H9 (cell line): ENCODE measurements around the gene CCDC142. TPM values are rescaled to one million over a fixed set of nuclear protein-coding genes. Genes with fewer than 3 reads are reported as not detected.

Experiments
- DNase-seq: peaks from one replicate; pipeline ENCODE4 v3.0.0-alpha.2; 2017
- H2AFZ ChIP-seq: one replicate; pipeline ENCODE4 v1.6.1; 2013; ENCODE audit warnings: mild to moderate bottlenecking, low read length, control low read depth, moderate library complexity
- H2AK5ac ChIP-seq: 2 replicates; pipeline ENCODE4 v1.6.1; 2013; ENCODE audit warnings: low read length, control low read depth, mixed read lengths; ENCODE audit not compliant: insufficient read length
- H2BK120ac ChIP-seq: one replicate; pipeline ENCODE4 v1.6.1; 2013; ENCODE audit warnings: low read depth, mild to moderate bottlenecking, low read length, control low read depth, inconsistent platforms; ENCODE audit not compliant: poor library complexity, severe bottlenecking
- H2BK12ac ChIP-seq: 2 replicates; pipeline ENCODE4 v1.6.1; 2013; ENCODE audit warnings: low read length, control low read depth, mixed read lengths, low read depth; ENCODE audit not compliant: insufficient read length
- H2BK15ac ChIP-seq: 2 replicates; pipeline ENCODE4 v1.6.1; 2013; ENCODE audit warnings: low read depth, low read length, control low read depth
- H2BK20ac ChIP-seq: one replicate; pipeline ENCODE4 v1.6.1; 2013; ENCODE audit warnings: low read depth, mild to moderate bottlenecking, low read length, control low read depth, inconsistent platforms; ENCODE audit not compliant: poor library complexity, severe bottlenecking
- H2BK5ac ChIP-seq: 2 replicates; pipeline ENCODE4 v1.6.1; 2013; ENCODE audit warnings: low read length, control low read depth, mixed read lengths; ENCODE audit not compliant: insufficient read length
- H3K14ac ChIP-seq: 2 replicates; pipeline ENCODE4 v1.6.1; 2013; ENCODE audit warnings: low read length, control low read depth; ENCODE audit not compliant: insufficient read depth
- H3K18ac ChIP-seq: 2 replicates; pipeline ENCODE4 v1.6.1; 2013; ENCODE audit warnings: low read depth, mild to moderate bottlenecking, mixed read lengths, low read length, control low read depth; ENCODE audit not compliant: insufficient read length
- H3K23ac ChIP-seq: 2 replicates; pipeline ENCODE4 v1.6.1; 2013; ENCODE audit warnings: low read length, control low read depth, mixed read lengths, low read depth; ENCODE audit not compliant: insufficient read length
- H3K23me2 ChIP-seq: 2 replicates; pipeline ENCODE4 v1.6.1; 2013; ENCODE audit warnings: low read depth, mild to moderate bottlenecking, mixed read lengths, low read length, control low read depth; ENCODE audit not compliant: insufficient read length, poor library complexity, severe bottlenecking
- H3K27ac ChIP-seq: 2 replicates; pipeline ENCODE4 v1.5.1; 2013; ENCODE audit warnings: low read length, control low read depth, mixed read lengths, low read depth; ENCODE audit not compliant: insufficient read length
- H3K27me3 ChIP-seq: 2 replicates; pipeline ENCODE4 v1.6.1; 2013; ENCODE audit warnings: low read length, control low read depth, inconsistent platforms; ENCODE audit not compliant: insufficient read depth
- H3K4ac ChIP-seq: 2 replicates; pipeline ENCODE4 v1.6.1; 2013; ENCODE audit warnings: low read depth, mild to moderate bottlenecking, control low read depth, inconsistent platforms, low read length, moderate library complexity
- H3K4me1 ChIP-seq: 2 replicates; pipeline ENCODE4 v1.6.1; 2013; ENCODE audit warnings: low read length, control low read depth, inconsistent platforms; ENCODE audit not compliant: insufficient read depth
- H3K4me2 ChIP-seq: 2 replicates; pipeline ENCODE4 v1.6.1; 2013; ENCODE audit warnings: low read length, control low read depth, mixed read lengths; ENCODE audit not compliant: insufficient read length, insufficient read depth
- H3K56ac ChIP-seq: 2 replicates; pipeline ENCODE4 v1.6.1; 2013; ENCODE audit warnings: low read depth, mild to moderate bottlenecking, mixed read lengths, low read length, control low read depth; ENCODE audit not compliant: insufficient read length
- H3K79me1 ChIP-seq: 2 replicates; pipeline ENCODE4 v1.6.1; 2013; ENCODE audit warnings: low read depth, mild to moderate bottlenecking, moderate library complexity, low read length, control low read depth, inconsistent platforms; ENCODE audit not compliant: insufficient read depth, poor library complexity, severe bottlenecking
- H3K79me2 ChIP-seq: 2 replicates; pipeline ENCODE4 v1.6.1; 2013; ENCODE audit warnings: low read length, control low read depth, inconsistent platforms; ENCODE audit not compliant: insufficient read depth
- H3K9ac ChIP-seq: 2 replicates; pipeline ENCODE4 v1.6.1; 2013; ENCODE audit warnings: low read length, control low read depth, mixed read lengths; ENCODE audit not compliant: insufficient read length; ENCODE audit errors: extremely low read depth
- H3K9me3 ChIP-seq: one replicate; pipeline ENCODE4 v1.6.1; 2013; ENCODE audit warnings: low read depth, low read length, inconsistent platforms; ENCODE audit not compliant: control insufficient read depth
- H3T11ph ChIP-seq: one replicate; pipeline ENCODE4 v1.6.1; 2013; ENCODE audit warnings: mild to moderate bottlenecking, low read length, control low read depth, inconsistent platforms
- H4K20me1 ChIP-seq: one replicate; pipeline ENCODE4 v1.6.1; 2013; ENCODE audit not compliant: control insufficient read depth, insufficient read length, insufficient read depth
- H4K5ac ChIP-seq: 2 replicates; pipeline ENCODE4 v1.6.1; 2013; ENCODE audit warnings: low read depth, mild to moderate bottlenecking, mixed read lengths, low read length, control low read depth; ENCODE audit not compliant: insufficient read length
- H4K8ac ChIP-seq: replicated peaks from 2 replicates; pipeline ENCODE4 v1.6.1; 2013; ENCODE audit warnings: low read length, control low read depth, mixed read lengths, low read depth; ENCODE audit not compliant: insufficient read length
- H4K91ac ChIP-seq: 2 replicates; pipeline ENCODE4 v1.6.1; 2013; ENCODE audit warnings: low read depth, mild to moderate bottlenecking, moderate library complexity, mixed read lengths, low read length, control low read depth; ENCODE audit not compliant: insufficient read length
- H3K27ac Mint-ChIP-seq, 3 experiments: 2 replicates in 2 of 3; 3 replicates in 1 of 3; pipeline ENCODE4 v1.8.0; 2020 to 2021; ENCODE audit warnings: mixed read lengths in 3 of 3, mild to moderate bottlenecking in 1 of 3, moderate library complexity in 1 of 3
- H3K27me3 Mint-ChIP-seq: 2 replicates; pipeline ENCODE4 v1.8.0; 2021; ENCODE audit warnings: low read depth, mild to moderate bottlenecking, moderate library complexity, mixed read lengths
- H3K36me3 Mint-ChIP-seq, 3 experiments: 2 replicates in 2 of 3; 3 replicates in 1 of 3; pipeline ENCODE4 v1.8.0; 2020 to 2021; ENCODE audit warnings: low read depth in 3 of 3, mixed read lengths in 3 of 3; ENCODE audit not compliant: insufficient read depth in 1 of 3
- H3K4me1 Mint-ChIP-seq, 2 experiments: 2 replicates each; pipeline ENCODE4 v1.8.0; 2020; ENCODE audit warnings: mixed read lengths in 2 of 2
- H3K4me3 Mint-ChIP-seq, 2 experiments: 2 replicates in 1 of 2; 3 replicates in 1 of 2; pipeline ENCODE4 v1.8.0; 2020 to 2021; ENCODE audit warnings: mild to moderate bottlenecking in 2 of 2, mixed read lengths in 2 of 2, moderate library complexity in 1 of 2
- H3K9me3 Mint-ChIP-seq, 2 experiments: 2 replicates in 1 of 2; 3 replicates in 1 of 2; pipeline ENCODE4 v1.8.0; 2020; ENCODE audit warnings: mild to moderate bottlenecking in 2 of 2, mixed read lengths in 2 of 2, moderate library complexity in 1 of 2
- CTCF ChIP-seq: fragments of 200-600 bp; sonication (generic); conservative IDR thresholded peaks from 3 replicates; pipeline ENCODE4 v1.8.0; 2021; ENCODE audit warnings: antibody characterized with exemption, mild to moderate bottlenecking
- WGBS: extraction: QIAGEN DNeasy Blood & Tissue Kit; methylation state at CpG from one replicate; pipeline ENCODE4 v1.1.7; 2013; ENCODE audit warnings: missing lambda C conversion rate, low lambda C conversion rate, mixed read lengths; ENCODE audit not compliant: insufficient read length; ENCODE audit errors: extremely low coverage; 5-methylcytosine and 5-hydroxymethylcytosine counted together
- total RNA-seq: library from RNA; stranded (reverse); gene quantifications from 2 replicates; pipeline ENCODE4 v1.2.1, GENCODE V29; 2021

CCDC142 gene
- total RNA-seq, 1 experiment from 2014 or later = 21.5 TPM

- peak overlapping the region in 1 of 2 experiments; percentile 23; a peak in 1 of 5 replicates for H3K4me3 Mint-ChIP-seq
- Histone ChIP-seq H3K4ac (no peak overlapping the region), H2AK5ac (no peak overlapping the region), H2BK5ac (no peak overlapping the region), H4K5ac (no peak overlapping the region), H3K4me1 (no peaks in the 10 kb centered on the region), H3T11ph (no peak overlapping the region), H2BK20ac (no peak overlapping the region), H3K9ac (no peak overlapping the region), H3K27ac (no peak overlapping the region), H3K56ac (no peak overlapping the region), H3K4me2 (no peak overlapping the region), H3K79me1 (no peaks in the 10 kb centered on the region), H3K9me3 (no peaks in the 10 kb centered on the region), H3K23me2 (peaks cover 8% of the 10 kb centered on the region), H2AFZ (no peak overlapping the region), H3K79me2 (no peaks in the 10 kb centered on the region), H3K23ac (no peak overlapping the region), H4K8ac (no peak overlapping the region), H3K27me3 (no peaks in the 10 kb centered on the region), H3K18ac (no peak overlapping the region), H4K91ac (no peak overlapping the region), H2BK12ac (no peak overlapping the region), H3K14ac (no peak overlapping the region), H4K20me1 (no peaks in the 10 kb centered on the region), H2BK15ac (no peak overlapping the region), H2BK120ac (no peak overlapping the region)
- H3K9me3 Mint-ChIP-seq = no peaks in the 10 kb centered on the region; a peak in 1 of 5 replicates
- H3K4me1 Mint-ChIP-seq = peaks cover 11 to 12% of the 10 kb centered on the region in 2 experiments
- peak; percentile 63 for DNase-seq
- TF ChIP-seq CTCF = peak; percentile 59
- peaks cover 3% of the 10 kb centered on the region for H3K27me3 Mint-ChIP-seq
- peaks cover 13 to 35% (median 23%) of the 10 kb centered on the region in 3 experiments for H3K36me3 Mint-ChIP-seq
- H3K27ac Mint-ChIP-seq = no peak overlapping the region
- no CpG with 5 or more reads among the region's 5 CpGs for WGBS
Measured at GRCh38 chr2:74474899-74475298, 7.9 kb downstream of the CCDC142 start.
